ENCODE data around the gene ZNF407. TPM values are rescaled to one million over a fixed set of nuclear protein-coding genes. Genes with fewer than 3 reads are reported as not detected.

ZNF407 gene
- total and polyA plus RNA-seq, 2 experiments from 2014 or later, result 2.1 to 10.4 TPM

- TF ChIP-seq JUNB (IDR thresholded peaks at IDR 0.05; ENCODE audit: unreplicated experiment) (no peak), STAT1 (IDR thresholded peaks at IDR 0.05; ENCODE audit: unreplicated experiment) (no peak), REST (IDR thresholded peaks at IDR 0.05; ENCODE audit: unreplicated experiment) (no peak), EZH2phosphoT487 (IDR thresholded peaks at IDR 0.05; ENCODE audit: unreplicated experiment) (no peak), NANOG (IDR thresholded peaks at IDR 0.05; ENCODE audit: borderline replicate concordance) (no peak), ETS1 (IDR thresholded peaks at IDR 0.05) (no peak), ZNF114 (CRISPR knock-in tag; IDR thresholded peaks at IDR 0.05) (no peak)
Measured at GRCh38 chr18:74947875-74948274, 350.2 kb downstream of the ZNF407 start (continued).

GRCh38 chr18:74949611-74950010 is 351.9 kb downstream of the ZNF407 start:
- H3K4me1 Mint-ChIP-seq, result peaks cover 57% of the 10 kb centered on the region
- Histone ChIP-seq H3K27ac (ENCODE audit: low read depth) (no peak overlapping the region), H3K79me2 (replicated peaks; ENCODE audit: insufficient read depth) (no peaks in the 10 kb centered on the region), H3K27me3 (ENCODE audit: insufficient read depth) (no peaks in the 10 kb centered on the region), H3K4me2 (no peak overlapping the region), H2AFZ (no peak overlapping the region), H3K36me3 (ENCODE audit: insufficient read depth) (no peaks in the 10 kb centered on the region), H3K4me3 (no peak overlapping the region), H3K9me2 (ENCODE audit: insufficient read depth) (no peaks in the 10 kb centered on the region; the same call in 1 of the 2 replicates), H3F3A (replicated peaks; ENCODE audit: low read depth) (no peaks in the 10 kb centered on the region), H3K4me1 (ENCODE audit: insufficient read depth) (peaks cover 51% of the 10 kb centered on the region), H4K20me1 (replicated peaks; ENCODE audit: insufficient read depth) (no peaks in the 10 kb centered on the region)
- peaks cover 4% of the 10 kb centered on the region for H3K27me3 Mint-ChIP-seq (ENCODE audit: insufficient read depth, low read depth, poor library complexity)
- H3K9me3 Mint-ChIP-seq, result no peaks in the 10 kb centered on the region; the same call in 2 of the 3 replicates
- ATAC-seq (no peak), DNase-seq (ENCODE audit: low spot score) (no peak)
- no peaks in the 10 kb centered on the region for H3K36me3 Mint-ChIP-seq (ENCODE audit: low read depth)
- H3K4me3 Mint-ChIP-seq, result no peak overlapping the region
- H3K27ac Mint-ChIP-seq, result no peak overlapping the region; the same call in 1 of the 2 replicates
- no peak for TF ChIP-seq CTCF (conservative IDR thresholded peaks at IDR 0.05; ENCODE audit: low read depth in 2 of 2)
- TF ChIP-seq ZNF462 (CRISPR knock-in tag; IDR thresholded peaks at IDR 0.05), result no peak
- no peak for TF ChIP-seq ZNF114 (CRISPR knock-in tag; IDR thresholded peaks at IDR 0.05)
- TF ChIP-seq REST (IDR thresholded peaks at IDR 0.05; ENCODE audit: unreplicated experiment), result no peak
